Activated CD8-positive, alpha-beta memory T cell treated with anti-CD3 and anti-CD28 coated beads, Interleukin-2, amount 10 ng/mL, durations not matched to agents 7 days and 5 days (primary cell): ENCODE results near the gene YBX3. TPM values are rescaled to one million over a fixed set of nuclear protein-coding genes. Genes with fewer than 3 reads are reported as not detected.

Source experiments
- ATAC-seq: fragments of 150-1000 bp; cut with Tn5 transposase; one replicate; pipeline ENCODE4 v1.10.0; 2021; ENCODE audit warnings: moderate library complexity
- CTCF ChIA-PET: fragments of 350-600 bp; sonication (Branson Sonifier 250); formaldehyde crosslinking; loops from one replicate; lab custom pipeline; 2021; ENCODE audit warnings: antibody characterized with exemption; lab: Charles Lee
- DNase-seq: peaks from one replicate; pipeline ENCODE4 v3.0.0-alpha.2; 2020
- H3K27ac Mint-ChIP-seq: one replicate; pipeline ENCODE4 v1.8.0; 2021; ENCODE audit warnings: mild to moderate bottlenecking, mixed read lengths
- H3K27me3 Mint-ChIP-seq: one replicate; pipeline ENCODE4 v1.8.0; 2021; ENCODE audit warnings: mixed read lengths
- H3K36me3 Mint-ChIP-seq: one replicate; pipeline ENCODE4 v1.8.0; 2021; ENCODE audit warnings: mild to moderate bottlenecking, mixed read lengths
- H3K4me1 Mint-ChIP-seq: one replicate; pipeline ENCODE4 v1.8.0; 2021; ENCODE audit warnings: mixed read lengths
- H3K4me3 Mint-ChIP-seq: one replicate; pipeline ENCODE4 v1.8.0; 2021; ENCODE audit warnings: mild to moderate bottlenecking, moderate library complexity, mixed read lengths
- H3K9me3 Mint-ChIP-seq: one replicate; pipeline ENCODE4 v1.8.0; 2022; ENCODE audit warnings: low read depth, mixed read lengths
- total RNA-seq, 2 experiments: library from RNA; stranded (reverse); gene quantifications; one replicate each; pipeline ENCODE4 v1.2.3, GENCODE V29; 2021

The YBX3 gene
- total RNA-seq, 2 experiments from 2014 or later = 122 to 139 TPM

- H3K4me1 Mint-ChIP-seq = peaks cover 52% of the 10 kb centered on the region
- no peak for ATAC-seq
- H3K27me3 Mint-ChIP-seq = no peaks in the 10 kb centered on the region
- H3K36me3 Mint-ChIP-seq = peaks cover 32% of the 10 kb centered on the region
- no peak overlapping the region for H3K4me3 Mint-ChIP-seq
- DNase-seq = no peak
- no peaks in the 10 kb centered on the region for H3K9me3 Mint-ChIP-seq
- H3K27ac Mint-ChIP-seq = peak overlapping the region; percentile 1
- CTCF ChIA-PET = interaction anchor here (0.6 to 1.3 kb wide), 4 partner anchors 7 to 42 kb away, joined by 3 to 5 read pairs (median 4); no protein-coding TSS in a partner anchor
These were observed 4.8 kb downstream of the YBX3 start for GRCh38 chr12:10718279-10718821.

- Mint-ChIP-seq H3K36me3 (peaks cover 40% of the 10 kb centered on the region), H3K9me3 (no peaks in the 10 kb centered on the region), H3K27me3 (no peaks in the 10 kb centered on the region), H3K27ac (no peak overlapping the region), H3K4me1 (peaks cover 52% of the 10 kb centered on the region), H3K4me3 (no peak overlapping the region)
- CTCF ChIA-PET = interaction anchor here (0.7 kb wide), 1 partner anchor 453 kb away, joined by 3 read pairs; the partner anchor contains the start of gene SMIM10L1
- no peak for ATAC-seq
- no peak for DNase-seq
These were observed 5.7 kb downstream of the YBX3 start for GRCh38 chr12:10717410-10717809.

- no peak overlapping the region for H3K27ac Mint-ChIP-seq
- H3K4me3 Mint-ChIP-seq = no peak overlapping the region
- H3K9me3 Mint-ChIP-seq = no peaks in the 10 kb centered on the region
- ATAC-seq = no peak
- H3K4me1 Mint-ChIP-seq = peaks cover 50% of the 10 kb centered on the region
- no peak for DNase-seq
- CTCF ChIA-PET = interaction anchor here (0.7 kb wide), 1 partner anchor 454 kb away, joined by 3 read pairs; the partner anchor contains the start of gene SMIM10L1
- peaks cover 44% of the 10 kb centered on the region for H3K36me3 Mint-ChIP-seq
- no peaks in the 10 kb centered on the region for H3K27me3 Mint-ChIP-seq
These were observed 6.3 kb downstream of the YBX3 start for GRCh38 chr12:10716704-10717315.

- Mint-ChIP-seq H3K9me3 (no peaks in the 10 kb centered on the region), H3K36me3 (peaks cover 48% of the 10 kb centered on the region), H3K27me3 (no peaks in the 10 kb centered on the region), H3K4me1 (peaks cover 45% of the 10 kb centered on the region), H3K27ac (no peak overlapping the region), H3K4me3 (no peak overlapping the region)
- CTCF ChIA-PET = no interaction called here
- ATAC-seq = no peak
- DNase-seq = no peak
These were observed 6.8 kb downstream of the YBX3 start for GRCh38 chr12:10716277-10716676.

GRCh38 chr12:10715491-10715890 lies 7.6 kb downstream of the YBX3 start:
- Mint-ChIP-seq H3K4me1 (peaks cover 38% of the 10 kb centered on the region), H3K27me3 (no peaks in the 10 kb centered on the region), H3K36me3 (peaks cover 50% of the 10 kb centered on the region), H3K27ac (no peak overlapping the region), H3K9me3 (no peaks in the 10 kb centered on the region), H3K4me3 (no peak overlapping the region)
- CTCF ChIA-PET = no interaction called here
- DNase-seq = no peak
- ATAC-seq = peak; percentile 26

GRCh38 chr12:10709808-10710207 lies 13.3 kb downstream of the YBX3 start:
- CTCF ChIA-PET = interaction anchor here (1.6 kb wide), 1 partner anchor 519 kb away, joined by 3 read pairs; no protein-coding TSS in a partner anchor
- Mint-ChIP-seq H3K36me3 (peaks cover 65% of the 10 kb centered on the region), H3K9me3 (no peaks in the 10 kb centered on the region), H3K4me3 (no peak overlapping the region), H3K27me3 (no peaks in the 10 kb centered on the region), H3K4me1 (peaks cover 9% of the 10 kb centered on the region), H3K27ac (no peak overlapping the region)
- no peak for DNase-seq
- no peak for ATAC-seq

GRCh38 chr12:10708862-10709261 lies 14.3 kb downstream of the YBX3 start:
- no peak overlapping the region for H3K27ac Mint-ChIP-seq
- no peaks in the 10 kb centered on the region for H3K9me3 Mint-ChIP-seq
- H3K36me3 Mint-ChIP-seq = peaks cover 69% of the 10 kb centered on the region
- H3K27me3 Mint-ChIP-seq = no peaks in the 10 kb centered on the region
- ATAC-seq = no peak
- H3K4me1 Mint-ChIP-seq = peaks cover 10% of the 10 kb centered on the region
- no peak for DNase-seq
- no peak overlapping the region for H3K4me3 Mint-ChIP-seq
- CTCF ChIA-PET = interaction anchor here (0.7 to 1.6 kb wide), 2 partner anchors 14 to 518 kb away, joined by 3 read pairs; partner anchors contain the start of gene YBX3

GRCh38 chr12:10705655-10706054 lies 17.5 kb downstream of the YBX3 start:
- Mint-ChIP-seq H3K4me1 (peaks cover 22% of the 10 kb centered on the region), H3K27ac (no peak overlapping the region), H3K36me3 (peaks cover 64% of the 10 kb centered on the region), H3K4me3 (no peak overlapping the region), H3K9me3 (no peaks in the 10 kb centered on the region), H3K27me3 (no peaks in the 10 kb centered on the region)
- no peak for DNase-seq
- CTCF ChIA-PET = no interaction called here
- no peak for ATAC-seq

- Mint-ChIP-seq H3K4me3 (peak overlapping the region; percentile 58), H3K4me1 (peaks cover 24% of the 10 kb centered on the region), H3K9me3 (no peaks in the 10 kb centered on the region), H3K36me3 (peaks cover 59% of the 10 kb centered on the region), H3K27ac (peak overlapping the region; percentile 79), H3K27me3 (no peaks in the 10 kb centered on the region)
- CTCF ChIA-PET = interaction anchor here (1.1 kb wide), 1 partner anchor 48 kb away, joined by 4 read pairs; no protein-coding TSS in a partner anchor
- DNase-seq (no peak), ATAC-seq (no peak)
These were observed 21.3 kb downstream of the YBX3 start for GRCh38 chr12:10701843-10702242.

- Mint-ChIP-seq H3K9me3 (no peaks in the 10 kb centered on the region), H3K4me1 (peaks cover 21% of the 10 kb centered on the region), H3K36me3 (peaks cover 60% of the 10 kb centered on the region), H3K27me3 (no peaks in the 10 kb centered on the region), H3K4me3 (peak overlapping the region; percentile 58), H3K27ac (peak overlapping the region; percentile 79)
- peak; percentile 85 for ATAC-seq
- CTCF ChIA-PET = interaction anchor here (1.1 kb wide), 1 partner anchor 49 kb away, joined by 4 read pairs; no protein-coding TSS in a partner anchor
- DNase-seq = no peak
These were observed 21.9 kb downstream of the YBX3 start for GRCh38 chr12:10701131-10701681.

- Mint-ChIP-seq H3K4me3 (peak overlapping the region; percentile 58), H3K27me3 (no peaks in the 10 kb centered on the region), H3K27ac (peak overlapping the region; percentile 79), H3K4me1 (peaks cover 23% of the 10 kb centered on the region), H3K9me3 (no peaks in the 10 kb centered on the region), H3K36me3 (peaks cover 63% of the 10 kb centered on the region)
- DNase-seq = no peak
- CTCF ChIA-PET = interaction anchor here (1.0 to 1.1 kb wide), 3 partner anchors 24 to 487 kb away, joined by 3 to 4 read pairs (median 3); no protein-coding TSS in a partner anchor
- ATAC-seq = no peak
These were observed 22.5 kb downstream of the YBX3 start for GRCh38 chr12:10700581-10700980.

GRCh38 chr12:10697862-10698261 lies 25.3 kb downstream of the YBX3 start:
- ATAC-seq (no peak), DNase-seq (no peak)
- CTCF ChIA-PET = interaction anchor here (1.5 kb wide), 1 partner anchor 23 kb away, joined by 3 read pairs; no protein-coding TSS in a partner anchor
- Mint-ChIP-seq H3K27ac (peak overlapping the region; percentile 18), H3K4me3 (no peak overlapping the region), H3K4me1 (peaks cover 27% of the 10 kb centered on the region), H3K36me3 (peaks cover 61% of the 10 kb centered on the region), H3K27me3 (no peaks in the 10 kb centered on the region), H3K9me3 (no peaks in the 10 kb centered on the region)

- Mint-ChIP-seq H3K9me3 (no peaks in the 10 kb centered on the region), H3K4me1 (peaks cover 27% of the 10 kb centered on the region), H3K4me3 (no peak overlapping the region), H3K27me3 (no peaks in the 10 kb centered on the region), H3K36me3 (peaks cover 59% of the 10 kb centered on the region), H3K27ac (no peak overlapping the region)
- CTCF ChIA-PET = interaction anchor here (1.5 kb wide), 1 partner anchor 22 kb away, joined by 3 read pairs; no protein-coding TSS in a partner anchor
- DNase-seq = no peak
- ATAC-seq = no peak
These were observed 26.0 kb downstream of the YBX3 start for GRCh38 chr12:10697156-10697555.
